ENCODE measurements around the gene ELAVL1.
"Not testable (repeated sequence)": the region's sequence is repeated elsewhere in the genome, so short reads cannot be mapped to it uniquely, and the experiment has no call there.

The ELAVL1 gene

GRCh38 chr19:7920519-7921301 is 84.7 kb downstream of the ELAVL1 start:
- DNase-seq: peak; percentile 99

DNA sequence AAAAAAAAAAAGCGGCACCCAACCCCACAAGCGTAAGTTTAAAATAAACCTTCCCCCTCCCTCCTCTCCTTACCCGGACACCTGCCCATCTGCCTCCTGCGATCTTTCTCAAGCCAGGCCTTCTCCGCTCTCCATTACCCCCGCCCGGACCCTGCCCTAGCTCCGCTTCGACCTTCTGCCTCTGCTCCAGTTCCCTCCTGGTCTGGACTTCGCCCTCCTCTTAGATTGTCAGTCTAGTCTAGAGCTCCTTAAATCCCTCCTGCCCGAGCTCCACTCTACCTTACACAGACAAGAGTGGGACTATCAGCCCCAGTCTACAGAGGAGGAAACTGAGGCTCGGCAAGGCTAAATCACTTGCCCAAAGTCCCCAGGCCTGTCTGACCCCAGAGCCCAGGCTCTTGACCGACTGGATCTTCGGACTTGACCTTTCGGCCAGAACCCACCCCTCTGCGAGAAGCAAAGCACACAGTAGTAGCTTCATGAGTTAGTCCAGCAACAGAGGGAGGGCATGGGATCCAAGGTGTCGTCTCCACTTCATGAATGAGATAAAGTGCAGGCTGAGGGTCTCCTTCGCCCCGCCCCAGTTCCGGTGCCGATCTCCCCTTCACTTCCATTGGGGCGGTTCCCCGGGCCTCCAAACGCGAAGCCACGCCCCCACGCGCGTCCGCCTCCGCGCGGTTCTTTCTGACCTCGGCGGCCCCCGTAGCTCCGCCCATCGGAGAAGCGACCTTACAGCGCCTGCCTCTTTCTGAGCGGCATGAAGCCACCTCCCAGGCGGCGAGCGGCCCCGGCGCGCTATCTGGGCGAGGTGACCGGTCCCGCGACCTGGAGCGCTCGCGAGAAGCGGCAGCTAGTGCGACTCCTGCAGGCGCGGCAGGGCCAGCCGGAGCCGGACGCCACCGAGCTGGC is 85.6 kb downstream of the ELAVL1 start, which contains the start of gene SNAPC2:
TSS of gene SNAPC2 (plus strand) at position 729 of the 909 bp plus-strand sequence. CDS start at position 758, 29 bp downstream.
- peak; percentile 98 for DNase-seq

GRCh38 chr19:7918615-7919421 is 86.6 kb downstream of the ELAVL1 start:
- DNase-seq: no peak

- DNase-seq: not testable (repeated sequence)
Observed at GRCh38 chr19:7918062-7918614, 87.3 kb downstream of the ELAVL1 start.

DNA sequence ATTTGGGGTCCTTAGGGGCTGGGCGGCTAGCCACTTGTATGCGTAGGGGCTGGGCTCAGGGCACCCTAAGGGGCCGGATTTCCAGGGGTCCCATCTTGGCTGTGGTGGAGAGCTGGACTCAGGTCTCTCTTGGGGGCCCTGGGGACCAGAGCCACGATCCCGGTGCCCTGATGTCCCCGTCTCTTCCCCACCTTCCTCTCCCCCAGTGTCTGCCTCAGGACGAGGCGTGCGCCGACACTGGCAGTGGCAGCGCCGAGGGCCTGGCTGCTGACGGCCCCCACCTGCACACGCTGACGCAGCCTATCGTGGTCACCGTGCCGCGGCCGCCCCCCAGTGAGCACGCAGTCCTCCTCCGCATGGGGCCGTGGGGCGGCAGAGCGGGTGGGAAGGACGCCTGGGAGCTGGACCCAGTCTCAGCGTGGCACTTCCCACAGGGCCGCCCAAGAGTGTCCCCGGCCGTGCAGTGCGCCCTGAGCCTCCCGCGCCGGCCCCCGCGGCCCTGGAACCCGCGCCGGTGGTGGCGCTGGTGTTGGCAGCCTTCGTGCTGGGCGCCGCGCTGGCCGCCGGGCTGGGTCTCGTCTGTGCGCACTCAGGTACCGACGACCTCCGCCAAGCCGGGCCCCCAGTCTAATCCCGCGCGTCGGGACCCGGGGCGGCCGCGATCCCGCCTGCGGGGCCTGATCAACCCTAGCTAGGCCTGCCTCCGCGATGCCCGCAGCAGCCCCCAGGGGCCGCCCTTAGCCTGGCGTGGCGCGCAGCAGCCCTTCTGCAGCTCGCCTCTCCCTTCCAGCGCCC is 88.0 kb downstream of the ELAVL1 start:
- DNase-seq: no peak

GRCh38 chr19:7916955-7917266 is 88.5 kb downstream of the ELAVL1 start:
- no peak for DNase-seq

- DNase-seq: no peak
Observed at GRCh38 chr19:7916103-7916954, 89.1 kb downstream of the ELAVL1 start.

DNA sequence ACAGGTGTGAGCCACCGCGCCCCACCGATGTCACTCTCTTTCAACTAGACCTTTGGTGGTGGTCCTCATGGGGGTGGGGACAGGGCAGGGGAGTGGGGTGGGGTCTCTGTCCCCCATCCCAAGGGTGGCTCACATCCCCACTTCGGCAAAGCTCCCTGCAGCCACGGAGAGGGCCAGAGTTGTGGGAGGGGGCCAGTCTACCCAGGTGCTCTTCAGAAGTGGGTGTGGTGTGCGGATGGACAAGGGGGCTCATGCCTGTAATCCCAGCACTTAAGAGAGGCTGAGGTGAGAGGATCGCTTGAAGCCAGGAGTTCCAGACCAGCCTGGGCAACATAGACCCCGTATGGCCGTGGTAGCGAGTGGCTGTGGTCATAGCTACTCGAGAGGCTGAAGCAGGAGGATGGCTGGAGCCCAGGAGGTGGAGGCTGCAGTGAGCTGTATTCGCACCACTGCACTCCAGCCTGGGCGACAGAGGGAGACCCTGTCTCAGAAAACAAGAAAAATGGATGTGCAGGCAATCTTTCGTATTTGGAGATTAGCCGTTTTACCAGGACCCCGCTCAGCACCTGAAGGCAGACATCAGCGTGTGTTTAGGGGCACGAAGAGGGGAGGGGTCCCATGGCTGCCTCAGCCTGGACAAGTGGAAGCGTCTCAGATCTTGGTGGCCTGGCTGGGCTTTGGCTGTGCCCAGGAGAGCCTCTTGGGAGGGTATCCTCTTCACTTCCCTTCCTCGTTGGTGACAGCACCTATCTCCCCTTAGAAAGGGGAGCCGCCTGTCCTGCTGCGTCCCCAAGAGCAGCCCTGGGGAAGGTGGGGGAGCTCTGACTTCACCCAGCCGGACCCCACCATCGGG is 90.0 kb downstream of the ELAVL1 start:
- DNase-seq: no peak

GRCh38 chr19:7914598-7915045 is 90.8 kb downstream of the ELAVL1 start, which contains the start of gene TGFBR3L:
Gene TGFBR3L, plus strand, starts transcription at chr19:7914830.
- DNase-seq: no peak

DNA sequence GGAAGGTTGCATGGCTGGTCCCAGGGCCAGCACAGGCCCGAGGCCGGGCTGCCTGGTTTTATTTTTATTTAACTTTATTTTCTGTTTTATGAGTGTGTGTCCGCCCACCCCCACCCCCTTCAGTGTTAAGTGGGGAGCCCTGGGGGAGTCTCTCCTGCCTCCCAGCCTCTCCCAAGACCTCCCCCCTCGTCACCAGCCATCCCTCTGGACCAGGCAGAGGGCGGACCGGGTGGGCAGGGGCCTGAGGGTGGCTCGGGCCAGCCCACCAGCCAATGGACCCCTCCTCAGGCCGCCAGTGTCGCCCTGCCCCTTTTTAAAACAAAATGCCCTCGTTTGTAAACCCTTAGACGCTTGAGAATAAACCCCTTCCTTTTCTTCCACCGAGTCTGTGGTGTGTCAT is 91.3 kb downstream of the ELAVL1 start:
- DNase-seq: no peak

DNA sequence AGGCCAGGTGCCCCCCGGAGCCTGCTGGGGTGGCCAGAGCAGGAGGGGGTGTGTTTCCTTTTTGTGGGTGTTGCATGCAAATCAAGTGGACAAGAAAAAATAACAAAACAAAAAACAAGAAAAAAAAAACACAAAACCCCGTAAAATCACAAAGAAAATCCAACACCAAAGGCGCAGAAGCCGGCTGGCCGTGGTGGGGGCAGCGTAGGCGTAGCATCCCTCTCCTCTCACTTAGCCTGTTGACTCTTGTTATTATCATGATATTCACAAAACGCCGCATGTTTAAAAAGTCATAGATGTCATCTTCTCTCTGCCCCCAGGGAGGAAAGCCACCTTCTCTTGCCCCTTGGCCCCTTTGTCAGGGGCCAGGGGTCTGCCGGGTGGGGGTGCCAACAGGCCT is 91.8 kb downstream of the ELAVL1 start:
- no peak for DNase-seq

DNA sequence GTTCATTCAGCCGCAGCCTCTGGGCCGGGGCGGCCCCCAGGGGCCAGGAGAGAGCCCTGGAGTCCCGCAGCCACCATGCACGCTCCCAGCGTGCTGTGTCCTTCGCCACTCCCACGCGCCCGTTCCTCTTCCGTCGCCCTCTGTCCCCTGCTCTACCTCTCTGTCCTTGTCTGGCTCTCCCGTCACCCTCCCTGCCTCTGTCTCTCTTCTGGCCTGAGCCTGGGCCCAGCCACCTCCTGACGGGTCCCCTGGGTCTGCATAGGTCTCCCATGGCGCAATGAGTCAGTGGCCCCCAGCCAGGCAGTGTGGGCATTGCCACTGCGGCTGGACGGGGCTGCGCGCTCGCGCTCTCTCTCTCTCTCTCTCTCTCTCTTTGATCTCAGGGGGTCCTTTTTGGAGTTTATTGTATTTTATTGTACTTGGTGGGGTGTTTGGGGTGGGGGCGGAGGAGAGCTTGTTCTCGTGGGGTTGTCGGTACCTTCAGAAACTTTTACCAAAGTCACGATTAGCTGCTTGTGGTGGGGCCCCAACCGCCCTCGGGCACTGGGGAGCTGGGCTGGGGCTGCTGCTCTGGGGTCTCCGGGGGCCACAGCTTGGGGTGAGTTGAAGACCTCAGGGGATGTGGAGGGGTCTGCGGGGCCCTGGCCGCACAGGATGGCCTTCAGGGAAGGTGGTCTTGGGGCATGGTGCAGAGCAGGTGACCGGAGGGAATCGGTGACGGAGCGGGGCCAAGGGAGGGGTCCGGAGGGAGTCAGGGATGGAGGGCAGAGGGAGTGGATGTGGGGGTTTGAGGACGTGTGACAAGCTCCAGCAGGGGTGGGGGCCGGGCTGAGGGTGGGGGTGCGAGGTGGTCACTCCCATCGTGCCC is 92.5 kb downstream of the ELAVL1 start:
- no peak for DNase-seq

- no peak for DNase-seq
Observed at GRCh38 chr19:7912144-7912696, 93.2 kb downstream of the ELAVL1 start.

- DNase-seq: no peak
Observed at GRCh38 chr19:7911508-7912143, 93.8 kb downstream of the ELAVL1 start.

DNA sequence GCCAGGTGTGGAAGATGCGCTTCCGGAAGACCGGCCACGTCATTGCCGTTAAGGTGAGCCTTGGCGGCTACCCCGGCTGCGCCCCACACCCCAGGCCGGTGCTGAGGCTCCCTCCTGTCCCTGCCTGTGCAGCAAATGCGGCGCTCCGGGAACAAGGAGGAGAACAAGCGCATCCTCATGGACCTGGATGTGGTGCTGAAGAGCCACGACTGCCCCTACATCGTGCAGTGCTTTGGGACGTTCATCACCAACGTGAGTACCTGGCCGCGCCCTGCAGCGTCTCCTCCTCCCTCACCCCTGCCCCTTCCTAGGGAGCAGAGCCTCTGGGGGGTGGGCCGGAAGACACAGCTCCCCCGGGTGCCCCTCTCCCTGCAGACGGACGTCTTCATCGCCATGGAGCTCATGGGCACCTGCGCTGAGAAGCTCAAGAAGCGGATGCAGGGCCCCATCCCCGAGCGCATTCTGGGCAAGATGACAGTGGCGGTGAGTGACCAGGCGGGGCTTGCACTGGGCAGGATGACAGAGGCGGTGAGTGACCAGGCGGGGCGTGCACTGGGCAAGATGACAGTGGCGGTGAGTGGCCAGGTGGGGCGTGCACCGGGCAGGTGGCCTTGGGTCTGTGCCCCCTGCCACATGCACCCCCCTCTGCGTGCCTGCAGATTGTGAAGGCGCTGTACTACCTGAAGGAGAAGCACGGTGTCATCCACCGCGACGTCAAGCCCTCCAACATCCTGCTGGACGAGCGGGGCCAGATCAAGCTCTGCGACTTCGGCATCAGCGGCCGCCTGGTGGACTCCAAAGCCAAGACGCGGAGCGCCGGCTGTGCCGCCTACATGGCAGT is 94.9 kb downstream of the ELAVL1 start:
- DNase-seq: no peak

DNA sequence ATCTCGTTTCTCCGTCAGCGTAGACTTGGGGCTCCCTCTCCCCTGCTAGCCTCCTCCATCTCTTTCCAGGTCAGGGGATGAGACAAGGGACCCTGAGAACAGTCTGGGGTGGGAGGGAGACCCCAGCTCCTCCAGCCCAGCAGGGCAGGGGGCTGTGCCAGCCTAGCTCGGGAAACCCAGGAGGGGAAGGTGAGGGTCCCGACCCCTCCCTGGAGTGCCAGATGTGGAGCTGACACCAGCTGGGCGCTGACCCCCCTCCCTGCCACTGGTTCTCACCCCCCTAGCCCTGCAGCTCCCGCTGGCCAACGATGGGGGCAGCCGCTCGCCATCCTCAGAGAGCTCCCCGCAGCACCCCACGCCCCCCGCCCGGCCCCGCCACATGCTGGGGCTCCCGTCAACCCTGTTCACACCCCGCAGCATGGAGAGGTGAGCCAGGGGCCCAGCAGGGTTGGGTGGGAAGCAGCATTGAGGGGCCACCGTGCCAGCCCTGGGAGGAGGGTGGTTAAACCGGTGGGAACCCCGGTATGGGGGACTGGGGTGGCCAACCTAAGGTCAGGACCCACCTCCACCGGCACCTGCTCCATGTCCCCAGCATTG is 95.9 kb downstream of the ELAVL1 start:
- no peak for DNase-seq
